Type B pancreatic cell (in vitro differentiated cells): ENCODE data around the gene MYO10. TPM values are rescaled to one million over a fixed set of nuclear protein-coding genes. Genes with fewer than 3 reads are reported as not detected.

Experiments
- DNase-seq: peaks from one replicate; pipeline ENCODE4 v3.0.0; 2021; ENCODE audit warnings: mixed read lengths; ENCODE audit not compliant: unreplicated experiment; ENCODE audit errors: extremely low spot score
- H3K27ac Mint-ChIP-seq: 2 replicates; pipeline ENCODE4 v1.8.0; 2021; ENCODE audit warnings: mild to moderate bottlenecking, mixed read lengths
- H3K27me3 Mint-ChIP-seq: 2 replicates; pipeline ENCODE4 v1.8.0; 2021; ENCODE audit warnings: mixed read lengths
- H3K36me3 Mint-ChIP-seq: 2 replicates; pipeline ENCODE4 v1.8.0; 2021; ENCODE audit warnings: mixed read lengths
- H3K4me1 Mint-ChIP-seq: one replicate; pipeline ENCODE4 v1.8.0; 2021; ENCODE audit warnings: mixed read lengths; ENCODE audit not compliant: unreplicated experiment
- H3K4me3 Mint-ChIP-seq: 2 replicates; pipeline ENCODE4 v1.8.0; 2021; ENCODE audit warnings: mild to moderate bottlenecking, mixed read lengths
- H3K9me3 Mint-ChIP-seq: 2 replicates; pipeline ENCODE4 v1.8.0; 2021; ENCODE audit warnings: mixed read lengths
- CTCF ChIP-seq: fragments of 200-600 bp; sonication (generic); conservative IDR thresholded peaks from 2 replicates; pipeline ENCODE4 v1.5.0; 2021; ENCODE audit warnings: antibody characterized with exemption, mild to moderate bottlenecking
- total RNA-seq: library from RNA; stranded (reverse); gene quantifications from 2 replicates; pipeline ENCODE4 v1.2.1, GENCODE V29; 2021; ENCODE audit warnings: low replicate concordance

Gene MYO10
- total RNA-seq, 1 donor from 2014 or later, result 52.5 TPM

- no peak overlapping the region for H3K27ac Mint-ChIP-seq
- no peaks in the 10 kb centered on the region for H3K9me3 Mint-ChIP-seq
- no peaks in the 10 kb centered on the region for H3K27me3 Mint-ChIP-seq
- no peak for TF ChIP-seq CTCF
- no peaks in the 10 kb centered on the region for H3K36me3 Mint-ChIP-seq
- no peaks in the 10 kb centered on the region for H3K4me1 Mint-ChIP-seq
- DNase-seq, result no peak
- no peak overlapping the region for H3K4me3 Mint-ChIP-seq
These were observed 17.6 kb upstream of the MYO10 start for GRCh38 chr5:16953729-16954128.

- TF ChIP-seq CTCF, result no peak
- Mint-ChIP-seq H3K27ac (no peak overlapping the region), H3K9me3 (no peaks in the 10 kb centered on the region), H3K4me3 (no peak overlapping the region), H3K27me3 (no peaks in the 10 kb centered on the region), H3K4me1 (no peaks in the 10 kb centered on the region), H3K36me3 (no peaks in the 10 kb centered on the region)
- no peak for DNase-seq
These were observed 17.0 kb upstream of the MYO10 start for GRCh38 chr5:16952968-16953671.

GRCh38 chr5:16946725-16947124 lies 10.6 kb upstream of the MYO10 start:
- Mint-ChIP-seq H3K36me3 (no peaks in the 10 kb centered on the region), H3K4me3 (no peak overlapping the region), H3K27ac (no peak overlapping the region), H3K4me1 (no peaks in the 10 kb centered on the region), H3K27me3 (peaks cover 4% of the 10 kb centered on the region), H3K9me3 (no peaks in the 10 kb centered on the region)
- TF ChIP-seq CTCF, result no peak
- no peak for DNase-seq

GRCh38 chr5:16944816-16945562 lies 8.9 kb upstream of the MYO10 start:
- no peaks in the 10 kb centered on the region for H3K4me1 Mint-ChIP-seq

More at GRCh38 chr5:16944816-16945562, 8.9 kb upstream of the MYO10 start:
- no peak for TF ChIP-seq CTCF
- no peaks in the 10 kb centered on the region for H3K9me3 Mint-ChIP-seq
- no peak overlapping the region for H3K4me3 Mint-ChIP-seq
- H3K27me3 Mint-ChIP-seq, result peaks cover 10% of the 10 kb centered on the region
- DNase-seq, result no peak
- H3K27ac Mint-ChIP-seq, result no peak overlapping the region
- H3K36me3 Mint-ChIP-seq, result no peaks in the 10 kb centered on the region
